Measurements from ENCODE around the gene MITD1.
"Not testable (repeated sequence)": the region's sequence is repeated elsewhere in the genome, so short reads cannot be mapped to it uniquely, and the experiment has no call there.

Gene MITD1

GRCh38 chr2:99180755-99181623, at the start of gene MITD1, which contains the start of gene MRPL30:
Gene MITD1, minus strand, starts transcription at chr2:99181058. Its CDS starts 77 bp downstream, at chr2:99180981.
Gene MRPL30, plus strand, starts transcription at chr2:99181184. Its CDS starts 5,020 bp downstream, at chr2:99186204.
- peak; percentile 85 for DNase-seq (ENCODE audit: low read depth, low spot score)

GRCh38 chr2:99217929-99218501, 37.2 kb upstream of the MITD1 start:
- no peak for DNase-seq (ENCODE audit: low read depth, low spot score)

DNA sequence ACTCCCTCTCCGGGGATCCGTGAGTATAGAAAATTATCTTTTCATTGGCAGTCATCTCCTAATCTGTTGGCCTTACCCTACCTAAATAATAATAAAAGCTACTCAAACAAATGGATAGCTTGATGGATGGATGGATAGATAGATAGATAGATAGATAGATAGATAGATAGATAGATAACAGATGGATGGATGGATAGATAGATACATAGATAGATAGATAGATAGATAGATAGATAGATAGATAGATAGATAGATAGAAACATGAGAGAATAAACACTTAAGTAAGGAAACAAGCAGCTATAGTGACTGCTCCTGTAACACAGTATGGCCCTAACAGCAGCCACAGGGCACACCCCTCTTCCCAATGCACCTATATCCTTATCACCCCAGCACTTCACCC, 35.2 kb upstream of the MITD1 start:
- no peak for DNase-seq (ENCODE audit: low read depth, low spot score)

- peak; percentile 54 for DNase-seq (ENCODE audit: low read depth, low spot score)
These were observed 24.6 kb upstream of the MITD1 start for GRCh38 chr2:99205491-99205890.

DNA sequence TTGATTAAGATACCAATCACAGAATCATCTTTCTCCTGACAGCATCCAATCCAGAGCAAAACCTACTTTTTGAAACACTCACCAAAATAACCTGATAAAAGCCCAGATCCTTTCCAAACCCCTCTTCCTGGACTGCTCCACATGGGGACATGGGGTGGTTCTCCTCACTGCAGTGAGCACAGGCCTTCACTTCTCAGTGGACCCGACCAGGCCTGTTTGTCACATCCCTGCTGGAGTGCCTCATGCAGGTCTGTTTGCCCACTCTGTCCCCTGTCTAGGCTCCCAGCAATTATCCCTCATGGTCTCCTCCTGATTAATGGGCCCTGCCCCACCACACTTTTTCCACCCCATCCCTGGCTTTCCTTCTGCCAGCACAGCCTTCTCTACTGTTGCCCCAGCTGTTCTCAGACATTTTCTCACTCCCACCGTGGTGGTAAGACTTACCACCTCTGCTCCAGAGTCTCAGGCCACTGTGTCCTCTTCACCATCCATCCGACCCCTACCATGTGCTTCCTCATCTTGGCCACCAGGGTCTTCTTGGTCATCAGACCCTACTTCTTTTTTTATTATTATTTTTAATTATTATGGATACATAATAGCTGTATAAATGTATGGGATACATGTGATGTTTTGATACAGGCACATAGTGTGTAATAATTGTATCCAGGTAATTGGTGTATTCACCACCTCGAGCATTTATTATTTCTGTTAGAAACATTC, 21.3 kb upstream of the MITD1 start:
- DNase-seq (ENCODE audit: low read depth, low spot score), result no peak

- DNase-seq (ENCODE audit: low read depth, low spot score), result no peak
These were observed 19.4 kb upstream of the MITD1 start for GRCh38 chr2:99200076-99200800.

DNA sequence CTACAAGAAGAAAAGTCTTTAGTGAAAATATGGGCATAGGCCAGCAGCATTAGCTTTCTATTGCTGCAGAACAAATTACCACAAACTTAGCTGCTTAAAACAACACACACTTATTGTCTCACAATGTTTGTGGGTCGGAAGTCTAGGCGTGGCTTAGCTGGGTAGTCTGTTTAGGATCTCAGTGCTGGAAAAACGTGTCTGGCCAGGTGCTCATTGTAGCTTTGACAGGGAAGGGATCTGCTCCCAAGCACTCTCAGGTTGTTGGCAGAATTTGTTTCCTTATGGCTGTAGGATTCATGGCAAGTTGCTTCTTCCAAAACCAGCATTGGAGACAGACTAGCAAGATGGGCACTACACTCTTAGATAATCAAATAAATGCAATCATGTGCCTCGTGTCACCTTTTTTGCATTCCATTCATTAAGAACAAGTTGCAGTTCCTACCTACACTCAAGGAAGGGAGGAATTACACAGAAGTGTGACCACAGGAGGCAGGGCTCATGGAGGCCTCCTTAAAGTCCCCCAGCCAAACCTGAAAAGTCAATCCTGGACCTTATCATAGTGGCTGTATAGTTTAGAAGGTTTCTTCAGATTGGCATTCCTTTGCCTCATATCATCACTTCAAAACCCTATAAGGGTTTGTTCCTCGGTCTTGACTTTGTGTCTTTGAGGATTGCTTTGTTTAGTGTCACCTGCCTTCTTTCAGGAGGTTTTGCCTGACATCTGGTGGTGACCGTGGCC, 17.4 kb upstream of the MITD1 start:
- DNase-seq (ENCODE audit: low read depth, low spot score), result no peak

- DNase-seq (ENCODE audit: low read depth, low spot score), result not testable (repeated sequence)
These were observed 11.5 kb upstream of the MITD1 start for GRCh38 chr2:99192364-99192763.

- DNase-seq (ENCODE audit: low read depth, low spot score), result no peak
These were observed 9.7 kb upstream of the MITD1 start for GRCh38 chr2:99190548-99190947.

- DNase-seq (ENCODE audit: low read depth, low spot score), result no peak
These were observed 7.5 kb upstream of the MITD1 start for GRCh38 chr2:99188357-99188756.

GRCh38 chr2:99187011-99187410, 6.2 kb upstream of the MITD1 start:
- no peak for DNase-seq (ENCODE audit: low read depth, low spot score)

- no peak for DNase-seq (ENCODE audit: low read depth, low spot score)
These were observed 4.0 kb upstream of the MITD1 start for GRCh38 chr2:99184811-99185210.

- DNase-seq (ENCODE audit: low read depth, low spot score), result no peak
These were observed 2.2 kb upstream of the MITD1 start for GRCh38 chr2:99183025-99183424.

- DNase-seq (ENCODE audit: low read depth, low spot score), result no peak
These were observed 754 bp upstream of the MITD1 start for GRCh38 chr2:99181624-99182000.

GRCh38 chr2:99171377-99172140, 9.3 kb downstream of the MITD1 start:
- no peak for DNase-seq (ENCODE audit: low read depth, low spot score)

- no peak for DNase-seq (ENCODE audit: low read depth, low spot score)
These were observed 11.3 kb downstream of the MITD1 start for GRCh38 chr2:99169534-99169933.

- no peak for DNase-seq (ENCODE audit: low read depth, low spot score)
These were observed 14.6 kb downstream of the MITD1 start for GRCh38 chr2:99166218-99166617.

DNA sequence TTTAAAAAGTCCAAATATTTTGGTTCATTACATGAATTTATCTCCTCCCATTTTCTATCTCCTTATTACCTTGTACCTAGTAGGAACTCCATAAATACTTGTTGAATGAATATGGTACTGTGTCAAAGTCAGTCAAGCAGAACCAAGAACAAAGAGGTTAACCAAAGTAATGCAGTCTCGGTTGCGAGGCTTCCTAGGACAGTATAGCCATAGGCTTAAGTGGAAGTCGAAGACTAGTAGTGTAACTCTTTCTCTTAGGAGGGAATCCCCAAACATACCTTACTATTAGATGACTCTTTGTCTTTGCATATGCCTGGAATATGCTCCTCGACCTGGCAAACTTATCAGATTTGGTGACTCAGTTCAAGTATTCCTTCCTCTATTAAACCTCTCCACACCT, 21.3 kb downstream of the MITD1 start:
- no peak for DNase-seq (ENCODE audit: low read depth, low spot score)

GRCh38 chr2:99158599-99158998, 22.3 kb downstream of the MITD1 start:
- DNase-seq (ENCODE audit: low read depth, low spot score), result no peak

GRCh38 chr2:99156891-99157290, 24.0 kb downstream of the MITD1 start:
- no peak for DNase-seq (ENCODE audit: low read depth, low spot score)

Data from iPS DF 19.7 (cell line).